Vagina (tissue), 2 donors: ENCODE results near the gene SFI1.

Experiments used
- CTCF ChIP-seq, 3 experiments: fragments of 450-650 bp in 2 of 3; fragments of 200-600 bp in 1 of 3; sonication (generic) in 1 of 3; IDR thresholded peaks; one replicate each; pipeline ENCODE4 v1.5.1; 2017 to 2019; ENCODE audit warnings: antibody characterized with exemption in 3 of 3, mild to moderate bottlenecking in 2 of 3, moderate library complexity in 2 of 3
- POLR2A ChIP-seq, 2 donors: fragments of 450-650 bp; IDR thresholded peaks; one replicate each; pipeline ENCODE4 v1.6.1; 2017; ENCODE audit warnings: antibody characterized with exemption in 2 of 2, mild to moderate bottlenecking in 2 of 2, moderate library complexity in 2 of 2
- POLR2AphosphoS5 ChIP-seq, 2 donors: sonication (generic); formaldehyde crosslinking; IDR thresholded peaks; one replicate each; pipeline ENCODE4 v1.9.0; 2017; ENCODE audit warnings: antibody characterized with exemption in 2 of 2, mild to moderate bottlenecking in 2 of 2, low read depth in 1 of 2; ENCODE audit not compliant: insufficient read depth in 1 of 2

GRCh38 chr22:31625661-31626426 lies 129.5 kb downstream of the SFI1 start:
- no peak for TF ChIP-seq POLR2AphosphoS5 (IDR thresholded peaks at IDR 0.05; ENCODE audit: insufficient read depth in 1 of 2, low read depth in 1 of 2)
- no peak for TF ChIP-seq CTCF (IDR thresholded peaks at IDR 0.05)
- no peak for TF ChIP-seq POLR2A (IDR thresholded peaks at IDR 0.05)
